Endothelial cell of umbilical vein (primary cell): ENCODE data around the gene PRR3. TPM values are rescaled to one million over a fixed set of nuclear protein-coding genes. Genes with fewer than 3 reads are reported as not detected.

Experiments used
- BruUV-seq: library from RNA; stranded (reverse); fragments of 400-500 nt; replicated peaks from 2 replicates; lab custom pipeline; 2021; lab: Mats Ljungman, UMichigan
- CTCF ChIA-PET: fragments of 300-600, 350-600 bp; sonication (Branson Sonifier 250); formaldehyde crosslinking; loops from one replicate; lab custom pipeline; 2021; ENCODE audit warnings: antibody characterized with exemption, inconsistent platforms; lab: Charles Lee
- POLR2A ChIA-PET: fragments of 300-600, 350-600 bp; sonication (Branson Sonifier 250); formaldehyde crosslinking; loops from one replicate; lab custom pipeline; 2021; ENCODE audit warnings: antibody characterized with exemption, inconsistent platforms; lab: Charles Lee
- DNase-seq: peaks from one replicate; pipeline ENCODE4 v3.0.0-alpha.2; 2011; ENCODE audit warnings: low read depth, low spot score
- FAIRE-seq: peaks from 2 replicates; lab custom pipeline; 2011; peaks lifted over from hg19 to GRCh38; lab: Jason Lieb, UNC
- H2AFZ ChIP-seq: 2 replicates; pipeline ENCODE4 v1.6.0; 2012; ENCODE audit warnings: low read depth, low read length, control low read depth, inconsistent platforms
- H3K27ac ChIP-seq: 2 replicates; pipeline ENCODE4 v1.5.1; 2011; ENCODE audit warnings: low read depth, mild to moderate bottlenecking, control low read depth, low read length, moderate library complexity; ENCODE audit not compliant: insufficient read depth
- H3K27me3 ChIP-seq, 2 experiments: 2 replicates each; pipeline versions ENCODE4 v1.6.0 to v1.6.1; 2011; ENCODE audit warnings: low read length in 2 of 2, mixed read lengths in 1 of 2; ENCODE audit not compliant: control insufficient read depth in 2 of 2, insufficient read depth in 2 of 2
- H3K36me3 ChIP-seq, 2 experiments: 2 replicates in 1 of 2; 3 replicates in 1 of 2; pipeline ENCODE4 v1.5.1; 2011; ENCODE audit warnings: low read length in 2 of 2, mild to moderate bottlenecking in 1 of 2, moderate library complexity in 1 of 2; ENCODE audit not compliant: control insufficient read depth in 2 of 2, insufficient read depth in 2 of 2; ENCODE audit errors: extremely low read depth in 1 of 2
- H3K4me1 ChIP-seq: 3 replicates; pipeline ENCODE4 v1.5.1; 2011; ENCODE audit warnings: mild to moderate bottlenecking, low read length; ENCODE audit not compliant: control insufficient read depth, insufficient read depth; ENCODE audit errors: extremely low read depth
- H3K4me2 ChIP-seq: 2 replicates; pipeline ENCODE4 v1.6.1; 2011; ENCODE audit warnings: low read length, control low read depth, mixed read lengths; ENCODE audit not compliant: insufficient read depth
- H3K4me3 ChIP-seq, 3 experiments: fragments of 200-600 bp in 1 of 3; sonication (generic), shearing (Covaris generic) in 1 of 3; replicated peaks in 1 of 3; 2 replicates each; pipeline ENCODE4 v1.5.1; 2011 to 2016; ENCODE audit warnings: control low read depth in 3 of 3, low read length in 3 of 3, mild to moderate bottlenecking in 2 of 3, inconsistent platforms in 1 of 3, low read depth in 1 of 3, moderate library complexity in 1 of 3; ENCODE audit not compliant: insufficient read depth in 1 of 3
- H3K79me2 ChIP-seq: 2 replicates; pipeline ENCODE4 v1.6.0; 2012; ENCODE audit warnings: low read length, inconsistent platforms; ENCODE audit not compliant: control insufficient read depth, insufficient read depth
- H3K9ac ChIP-seq: replicated peaks from 2 replicates; pipeline ENCODE3; 2011; ENCODE audit warnings: low read length, control low read depth; ENCODE audit not compliant: insufficient read depth; ENCODE audit errors: extremely low read depth
- H3K9me1 ChIP-seq: replicated peaks from 3 replicates; pipeline ENCODE4 v1.6.0; 2011; ENCODE audit warnings: mild to moderate bottlenecking, low read length; ENCODE audit not compliant: control insufficient read depth, insufficient read depth; ENCODE audit errors: extremely low read depth
- H3K9me3 ChIP-seq: replicated peaks from 2 replicates; pipeline ENCODE4 v1.5.1; 2012; ENCODE audit warnings: low read length, inconsistent platforms; ENCODE audit not compliant: control insufficient read depth, insufficient read depth
- H4K20me1 ChIP-seq: replicated peaks from 2 replicates; pipeline ENCODE3; 2011; ENCODE audit warnings: mild to moderate bottlenecking, low read length; ENCODE audit not compliant: control insufficient read depth, insufficient read depth; ENCODE audit errors: extremely low read depth
- EZH2 ChIP-seq: IDR thresholded peaks from 2 replicates; pipeline ENCODE4 v1.6.1; 2012; ENCODE audit warnings: borderline replicate concordance, low read depth, mild to moderate bottlenecking, moderate library complexity, low read length, inconsistent platforms; ENCODE audit not compliant: severe bottlenecking
- FOS ChIP-seq: IDR thresholded peaks from 2 replicates; pipeline ENCODE4 v1.6.1; 2011; ENCODE audit warnings: mild to moderate bottlenecking, low read length, moderate library complexity, borderline replicate concordance; ENCODE audit not compliant: insufficient read depth
- GATA2 ChIP-seq: IDR thresholded peaks from 2 replicates; pipeline ENCODE4 v1.7.0; 2011; ENCODE audit warnings: low read depth, mild to moderate bottlenecking, moderate library complexity, mixed read lengths, low read length; ENCODE audit not compliant: insufficient read length, insufficient read depth
- JUN ChIP-seq: IDR thresholded peaks from 2 replicates; pipeline ENCODE4 v1.6.1; 2011; ENCODE audit warnings: borderline replicate concordance, low read depth; ENCODE audit not compliant: insufficient read length, insufficient read depth
- MYC ChIP-seq: IDR thresholded peaks from one replicate; pipeline ENCODE4 v1.6.1; 2011; ENCODE audit warnings: mild to moderate bottlenecking, low read depth, low read length
- POLR2A ChIP-seq: IDR thresholded peaks from 2 replicates; pipeline ENCODE4 v1.6.1; 2012; ENCODE audit warnings: low read depth, mild to moderate bottlenecking, control low read depth, low read length
- POLR2AphosphoS5 ChIP-seq: IDR thresholded peaks from 2 replicates; pipeline ENCODE4 v1.6.1; 2012; ENCODE audit warnings: low read depth, mild to moderate bottlenecking, control low read depth, low read length, moderate library complexity; ENCODE audit not compliant: insufficient read depth
- dilution Hi-C: fragments of 300-500 bp; cut with MboI; formaldehyde crosslinking; loops from one replicate; pipeline ENCODE4 v1.15.0; 2019; ENCODE audit warnings: low sequenced_read_pairs; ENCODE audit not compliant: extremely low pct_ligation_motif_present
- intact Hi-C: fragments of 100-400 bp; cut with micrococcal nuclease; formaldehyde crosslinking; loops from one replicate; pipeline ENCODE4 v1.10.0; 2022
- polyA plus RNA-seq, 4 experiments: library from polyadenylated mRNA; depleted of rRNA in 3 of 4; stranded (reverse) in 3 of 4; unstranded in 1 of 4; fragments of >200 nt; gene quantifications; 2 replicates each; pipeline versions ENCODE4 v1.2.1 to v1.2.3, GENCODE V29; 2011 to 2012; ENCODE audit warnings: missing spikeins in 1 of 4
- total RNA-seq: library from RNA; stranded (reverse); gene quantifications from 2 replicates; pipeline ENCODE4 v1.2.3, GENCODE V29; 2021
- TF ChIP-seq, protein P1 (sequence below): IDR thresholded peaks from 2 replicates; pipeline ENCODE4 v1.6.1; 2011; ENCODE audit not compliant: insufficient read depth, insufficient read length
- TF ChIP-seq, protein P2 (sequence below), 2 donors: IDR thresholded peaks; 1 replicate in 1 of 2; 2 replicates in 1 of 2; pipeline ENCODE4 v1.5.1; 2011; ENCODE audit warnings: low read length in 2 of 2, mild to moderate bottlenecking in 2 of 2, moderate library complexity in 2 of 2, control low read depth in 1 of 2, inconsistent platforms in 1 of 2, low read depth in 1 of 2; ENCODE audit not compliant: insufficient read depth in 1 of 2; ENCODE audit errors: extremely low read depth in 1 of 2

PRR3 gene
- total and polyA plus RNA-seq, 2 donors (not counting 3 experiments of a cell fraction or from before 2014, with no cell fraction given) = 10.6 to 22.3 TPM

DNA sequence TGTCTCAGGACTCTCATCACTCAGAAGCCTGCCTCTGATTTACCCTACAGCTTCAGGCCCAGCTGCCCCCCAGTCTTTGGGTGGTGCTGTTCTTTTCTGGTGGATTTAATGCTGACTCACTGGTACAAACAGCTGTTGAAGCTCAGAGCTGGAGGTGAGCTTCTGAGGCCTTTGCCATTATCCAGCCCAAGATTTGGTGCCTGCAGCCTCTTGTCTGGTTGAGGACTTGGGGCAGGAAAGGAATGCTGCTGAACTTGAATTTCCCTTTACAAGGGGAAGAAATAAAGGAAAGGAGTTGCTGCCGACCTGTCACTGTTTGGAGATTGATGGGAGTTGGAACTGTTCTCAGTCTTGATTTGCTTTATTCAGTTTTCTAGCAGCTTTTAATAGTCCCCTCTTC is 33.9 kb downstream of the PRR3 start:
- Histone ChIP-seq H3K27me3 (no peaks in the 10 kb centered on the region), H3K9me3 (no peaks in the 10 kb centered on the region), H2AFZ (no peak overlapping the region), H3K36me3 (peaks cover 23 to 27% of the 10 kb centered on the region in 2 experiments), H3K9me1 (no peaks in the 10 kb centered on the region), H3K9ac (no peak overlapping the region), H3K4me2 (no peak overlapping the region), H3K4me3 (no peak overlapping the region), H3K79me2 (peaks cover 7% of the 10 kb centered on the region), H3K4me1 (peaks cover 2% of the 10 kb centered on the region), H4K20me1 (no peaks in the 10 kb centered on the region), H3K27ac (no peak overlapping the region)
- FAIRE-seq (no peak), DNase-seq (peak; percentile 49)
- TF ChIP-seq, protein P1, sequence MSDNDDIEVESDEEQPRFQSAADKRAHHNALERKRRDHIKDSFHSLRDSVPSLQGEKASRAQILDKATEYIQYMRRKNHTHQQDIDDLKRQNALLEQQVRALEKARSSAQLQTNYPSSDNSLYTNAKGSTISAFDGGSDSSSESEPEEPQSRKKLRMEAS = no peak
- no peak for TF ChIP-seq POLR2AphosphoS5
- TF ChIP-seq JUN = no peak
- TF ChIP-seq MYC = no peak
- no peak for TF ChIP-seq EZH2
- TF ChIP-seq FOS = no peak
- TF ChIP-seq GATA2 = no peak
- TF ChIP-seq, protein P2, sequence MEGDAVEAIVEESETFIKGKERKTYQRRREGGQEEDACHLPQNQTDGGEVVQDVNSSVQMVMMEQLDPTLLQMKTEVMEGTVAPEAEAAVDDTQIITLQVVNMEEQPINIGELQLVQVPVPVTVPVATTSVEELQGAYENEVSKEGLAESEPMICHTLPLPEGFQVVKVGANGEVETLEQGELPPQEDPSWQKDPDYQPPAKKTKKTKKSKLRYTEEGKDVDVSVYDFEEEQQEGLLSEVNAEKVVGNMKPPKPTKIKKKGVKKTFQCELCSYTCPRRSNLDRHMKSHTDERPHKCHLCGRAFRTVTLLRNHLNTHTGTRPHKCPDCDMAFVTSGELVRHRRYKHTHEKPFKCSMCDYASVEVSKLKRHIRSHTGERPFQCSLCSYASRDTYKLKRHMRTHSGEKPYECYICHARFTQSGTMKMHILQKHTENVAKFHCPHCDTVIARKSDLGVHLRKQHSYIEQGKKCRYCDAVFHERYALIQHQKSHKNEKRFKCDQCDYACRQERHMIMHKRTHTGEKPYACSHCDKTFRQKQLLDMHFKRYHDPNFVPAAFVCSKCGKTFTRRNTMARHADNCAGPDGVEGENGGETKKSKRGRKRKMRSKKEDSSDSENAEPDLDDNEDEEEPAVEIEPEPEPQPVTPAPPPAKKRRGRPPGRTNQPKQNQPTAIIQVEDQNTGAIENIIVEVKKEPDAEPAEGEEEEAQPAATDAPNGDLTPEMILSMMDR (IDR thresholded peaks at IDR 0.05; ENCODE audit: extremely low read depth in 1 of 2, insufficient read depth in 1 of 2, low read depth in 1 of 2, low read length in 2 of 2) = no peak
- no peak for TF ChIP-seq POLR2A
- POLR2A ChIA-PET = no interaction called here
- intact Hi-C loops (no loop called here), dilution Hi-C loops (no loop called here)
- CTCF ChIA-PET = interaction anchor here (1.4 to 2.2 kb wide), 4 partner anchors 47 to 140 kb away, joined by 4 to 13 read pairs (median 10); no protein-coding TSS in a partner anchor
- no TSS peak for BruUV-seq
